ENCODE data around the gene TBC1D10A. TPM values are rescaled to one million over a fixed set of nuclear protein-coding genes. Genes with fewer than 3 reads are reported as not detected.

The TBC1D10A gene
- total RNA-seq, 4 donors from 2014 or later: 18.4 to 25.9 (median 20.8) TPM

DNA sequence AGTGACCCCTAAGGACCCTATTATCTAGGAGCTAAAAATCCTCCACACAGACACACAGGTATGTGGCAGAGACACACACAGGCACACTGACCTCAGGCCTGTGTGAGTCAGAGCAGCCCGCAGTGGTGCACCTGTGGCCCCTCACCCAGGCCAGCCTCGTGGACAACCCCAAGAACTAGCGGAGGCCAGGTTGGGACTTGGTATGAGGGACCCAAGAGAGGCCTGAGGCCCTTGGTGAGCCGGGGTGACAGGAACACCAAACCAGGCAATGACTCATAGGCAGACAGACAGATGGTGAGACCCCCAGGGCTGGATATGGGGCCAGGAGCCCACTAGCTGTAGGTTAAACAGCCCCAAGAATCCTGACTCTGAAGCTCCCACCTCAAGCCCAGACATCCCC, 43.4 kb downstream of the TBC1D10A start:
- TF ChIP-seq POLR2A (IDR thresholded peaks at IDR 0.05): no peak
- TF ChIP-seq, protein P1, sequence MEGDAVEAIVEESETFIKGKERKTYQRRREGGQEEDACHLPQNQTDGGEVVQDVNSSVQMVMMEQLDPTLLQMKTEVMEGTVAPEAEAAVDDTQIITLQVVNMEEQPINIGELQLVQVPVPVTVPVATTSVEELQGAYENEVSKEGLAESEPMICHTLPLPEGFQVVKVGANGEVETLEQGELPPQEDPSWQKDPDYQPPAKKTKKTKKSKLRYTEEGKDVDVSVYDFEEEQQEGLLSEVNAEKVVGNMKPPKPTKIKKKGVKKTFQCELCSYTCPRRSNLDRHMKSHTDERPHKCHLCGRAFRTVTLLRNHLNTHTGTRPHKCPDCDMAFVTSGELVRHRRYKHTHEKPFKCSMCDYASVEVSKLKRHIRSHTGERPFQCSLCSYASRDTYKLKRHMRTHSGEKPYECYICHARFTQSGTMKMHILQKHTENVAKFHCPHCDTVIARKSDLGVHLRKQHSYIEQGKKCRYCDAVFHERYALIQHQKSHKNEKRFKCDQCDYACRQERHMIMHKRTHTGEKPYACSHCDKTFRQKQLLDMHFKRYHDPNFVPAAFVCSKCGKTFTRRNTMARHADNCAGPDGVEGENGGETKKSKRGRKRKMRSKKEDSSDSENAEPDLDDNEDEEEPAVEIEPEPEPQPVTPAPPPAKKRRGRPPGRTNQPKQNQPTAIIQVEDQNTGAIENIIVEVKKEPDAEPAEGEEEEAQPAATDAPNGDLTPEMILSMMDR (IDR thresholded peaks at IDR 0.05): no peak
- H3K9me3 ChIP-seq: no peaks in the 10 kb centered on the region
- DNase-seq: no peak

DNA sequence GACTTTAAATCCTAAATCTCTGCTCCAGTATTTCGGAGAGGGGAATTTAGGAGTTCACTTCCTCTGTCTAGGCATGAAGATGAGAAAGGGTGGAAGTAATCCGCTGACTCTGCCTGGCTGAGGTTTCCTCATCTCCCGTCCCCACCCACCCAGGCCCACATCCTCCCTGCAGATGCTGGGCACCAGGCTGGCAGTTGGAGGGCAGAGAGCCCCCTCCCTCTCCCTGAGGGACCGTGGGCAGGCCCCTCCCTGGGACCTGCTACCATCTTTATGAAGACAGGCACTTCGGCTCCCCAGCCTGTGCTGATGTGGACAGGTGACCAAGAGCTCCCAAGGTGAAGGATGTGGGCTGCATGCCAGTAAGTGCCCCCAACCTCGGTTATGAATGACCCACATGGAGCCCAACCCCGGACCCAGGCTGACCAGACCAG, 44.1 kb downstream of the TBC1D10A start:
- no peak overlapping the region for H3K4me3 ChIP-seq
- TF ChIP-seq, protein P1 (IDR thresholded peaks at IDR 0.05): no peak
- TF ChIP-seq POLR2A (IDR thresholded peaks at IDR 0.05): no peak
- no peak for DNase-seq

More for the DNA sequence above, 43.4 kb downstream of the TBC1D10A start:
- no peak overlapping the region for H3K27ac ChIP-seq
- no peaks in the 10 kb centered on the region for H3K27me3 ChIP-seq
- no peak overlapping the region for H3K4me3 ChIP-seq
- no peaks in the 10 kb centered on the region for H3K36me3 ChIP-seq
- H3K4me1 ChIP-seq: peaks cover 0 to 14% (median 3%) of the 10 kb centered on the region in 4 donors

DNA sequence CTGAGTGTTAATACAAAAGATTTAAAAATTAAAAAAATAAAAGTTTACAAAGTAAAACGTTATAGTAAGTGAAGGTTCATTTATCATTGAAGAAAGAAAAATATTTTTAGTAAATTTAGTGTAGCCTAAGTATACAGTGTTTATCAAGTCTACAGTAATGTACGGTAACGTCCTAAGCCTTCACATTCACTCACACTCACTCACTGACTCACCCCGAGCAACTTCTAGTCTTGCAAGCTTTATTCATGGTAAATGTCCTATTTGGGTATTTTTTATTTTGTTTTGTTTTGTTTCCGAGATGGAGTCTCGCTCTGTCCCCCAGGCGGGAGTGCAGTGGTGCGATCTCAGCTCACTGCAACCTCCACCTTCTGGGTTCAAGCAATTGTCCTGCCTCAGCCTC, 46.2 kb downstream of the TBC1D10A start:
- no peak for TF ChIP-seq POLR2A (IDR thresholded peaks at IDR 0.05)
- TF ChIP-seq, protein P1 (IDR thresholded peaks at IDR 0.05): no peak
- Histone ChIP-seq H3K27me3 (no peaks in the 10 kb centered on the region), H3K4me3 (no peak overlapping the region), H3K4me1 (peaks cover 0 to 20% (median 2%) of the 10 kb centered on the region in 4 donors), H3K27ac (no peak overlapping the region), H3K9me3 (no peaks in the 10 kb centered on the region), H3K36me3 (no peaks in the 10 kb centered on the region)
- no peak for DNase-seq

More for the DNA sequence above, 44.1 kb downstream of the TBC1D10A start:
- Histone ChIP-seq H3K9me3 (no peaks in the 10 kb centered on the region), H3K27ac (no peak overlapping the region), H3K4me1 (peaks cover 0 to 16% (median 2%) of the 10 kb centered on the region in 4 donors), H3K27me3 (no peaks in the 10 kb centered on the region), H3K36me3 (no peaks in the 10 kb centered on the region)

DNA sequence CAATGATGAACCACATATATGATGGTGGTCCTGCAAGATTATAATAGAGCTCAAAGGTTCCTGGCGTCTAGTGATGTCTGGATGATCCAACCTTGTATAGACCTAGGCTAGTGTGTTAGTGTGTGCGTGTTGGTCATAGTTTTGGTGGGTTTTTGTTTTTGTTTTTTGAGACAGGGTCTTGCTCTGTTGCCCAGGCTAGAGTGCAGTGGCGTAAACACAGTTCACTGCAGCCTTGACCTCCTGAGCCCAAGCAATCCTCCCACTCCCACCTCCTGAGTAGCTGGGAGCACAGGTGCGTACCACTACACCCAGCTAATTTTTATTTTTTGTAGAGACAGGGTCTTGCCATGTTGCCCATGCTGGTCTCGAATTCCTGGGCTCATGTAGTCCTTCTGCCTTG, 46.8 kb downstream of the TBC1D10A start:
- DNase-seq: no peak
- H3K9me3 ChIP-seq: no peaks in the 10 kb centered on the region
- no peak for TF ChIP-seq POLR2A (IDR thresholded peaks at IDR 0.05)
- TF ChIP-seq, protein P1 (IDR thresholded peaks at IDR 0.05): no peak
- no peak overlapping the region for H3K4me3 ChIP-seq
- no peaks in the 10 kb centered on the region for H3K27me3 ChIP-seq
- H3K4me1 ChIP-seq: peaks cover 0 to 20% (median 2%) of the 10 kb centered on the region in 4 donors
- no peaks in the 10 kb centered on the region for H3K36me3 ChIP-seq
- no peak overlapping the region for H3K27ac ChIP-seq

DNA sequence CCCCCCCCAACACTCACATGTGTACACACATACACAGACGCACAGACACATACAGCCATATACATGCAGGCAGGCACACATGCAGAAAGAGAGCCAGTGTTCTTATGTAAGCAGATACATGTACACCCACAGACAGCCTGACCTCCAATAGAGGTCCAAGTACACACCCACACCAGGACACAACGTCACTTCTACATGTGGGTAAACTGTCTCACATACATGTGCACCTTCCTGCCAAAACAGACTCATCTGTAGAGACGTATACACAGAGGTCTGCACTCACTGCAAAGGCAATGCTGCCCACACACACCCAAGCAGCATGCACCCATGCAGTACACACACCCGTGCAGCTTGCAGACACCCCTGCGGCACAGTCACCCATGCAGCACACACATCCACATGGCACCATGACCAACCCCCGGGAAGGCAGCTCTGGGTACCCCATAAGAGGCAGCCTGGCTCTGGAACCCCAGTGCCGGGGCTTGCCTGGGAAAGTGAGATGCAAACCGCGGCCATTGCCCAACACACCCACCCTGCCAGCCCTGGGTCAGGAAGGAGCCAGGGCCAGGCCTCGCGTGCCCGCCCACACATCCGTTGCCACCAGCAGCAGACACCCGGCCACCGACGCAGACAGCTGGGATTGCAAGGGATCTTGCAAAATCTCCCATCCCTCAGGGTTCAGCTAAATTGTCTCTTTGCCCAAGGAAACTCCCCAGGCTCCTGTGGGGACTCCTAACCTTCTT, 47.5 kb downstream of the TBC1D10A start:
- DNase-seq: no peak
- Histone ChIP-seq H3K9me3 (no peaks in the 10 kb centered on the region), H3K4me1 (peaks cover 0 to 20% (median 2%) of the 10 kb centered on the region in 4 donors), H3K4me3 (no peak overlapping the region), H3K36me3 (no peaks in the 10 kb centered on the region), H3K27ac (no peak overlapping the region), H3K27me3 (no peaks in the 10 kb centered on the region)
- TF ChIP-seq, protein P1 (IDR thresholded peaks at IDR 0.05): no peak
- no peak for TF ChIP-seq POLR2A (IDR thresholded peaks at IDR 0.05)

Data from Peyer's patch (tissue), 4 donors.